ENCODE measurements around the gene RPS14. TPM values are rescaled to one million over a fixed set of nuclear protein-coding genes. Genes with fewer than 3 reads are reported as not detected.
A peak's percentile ranks its signal among the peaks of the same experiment; 100 is the strongest.
"Not testable (repeated sequence)": the region's sequence is repeated elsewhere in the genome, so short reads cannot be mapped to it uniquely, and the experiment has no call there.

Gene RPS14
- total RNA-seq, 1 donor from 2014 or later, result 1,847 TPM

- ATAC-seq, result no peak
Observed at GRCh38 chr5:150443242-150444075, 6.1 kb downstream of the RPS14 start.

- no peak for ATAC-seq
Observed at GRCh38 chr5:150442699-150443080, 6.8 kb downstream of the RPS14 start.

GRCh38 chr5:150441813-150442698 is 7.5 kb downstream of the RPS14 start:
- ATAC-seq, result peak; percentile 18

- peak; percentile 30 for ATAC-seq
Observed at GRCh38 chr5:150440948-150441812, 8.4 kb downstream of the RPS14 start.

GRCh38 chr5:150438873-150439546 is 10.5 kb downstream of the RPS14 start:
- ATAC-seq, result no peak

GRCh38 chr5:150436141-150436680 is 13.3 kb downstream of the RPS14 start:
- ATAC-seq, result peak; percentile 86

- ATAC-seq, result peak; percentile 49
Observed at GRCh38 chr5:150434464-150434863, 15.1 kb downstream of the RPS14 start.

- ATAC-seq, result no peak
Observed at GRCh38 chr5:150431574-150431973, 18.0 kb downstream of the RPS14 start.

GRCh38 chr5:150431048-150431447 is 18.5 kb downstream of the RPS14 start:
- peak; percentile 56 for ATAC-seq

GRCh38 chr5:150429410-150429873 is 20.1 kb downstream of the RPS14 start:
- ATAC-seq, result no peak

GRCh38 chr5:150428978-150429377 is 20.6 kb downstream of the RPS14 start:
- ATAC-seq, result no peak

GRCh38 chr5:150428106-150428876 is 21.2 kb downstream of the RPS14 start:
- ATAC-seq, result no peak

- ATAC-seq, result not testable (repeated sequence)
Observed at GRCh38 chr5:150426165-150426564, 23.4 kb downstream of the RPS14 start.

GRCh38 chr5:150422758-150423157 is 26.8 kb downstream of the RPS14 start:
- no peak for ATAC-seq

GRCh38 chr5:150422075-150422474 is 27.5 kb downstream of the RPS14 start:
- ATAC-seq, result no peak

- peak; percentile 65 for ATAC-seq
Observed at GRCh38 chr5:150419630-150420270, 29.8 kb downstream of the RPS14 start.

GRCh38 chr5:150413902-150414790 is 35.4 kb downstream of the RPS14 start:
- ATAC-seq, result not testable (repeated sequence)

- ATAC-seq, result no peak
Observed at GRCh38 chr5:150413176-150413901, 36.2 kb downstream of the RPS14 start.

All from esophagus mucosa (tissue), 1 donor.